Prostate gland (tissue), 2 donors: Measurements from ENCODE around the gene CTTNBP2NL.
"Not testable (repeated sequence)": the region's sequence is repeated elsewhere in the genome, so short reads cannot be mapped to it uniquely, and the experiment has no call there.

ENCODE experiments used
- CTCF ChIP-seq, 4 experiments: fragments of 200-600 bp in 2 of 4; fragments of 450-650 bp in 2 of 4; sonication (generic) in 2 of 4; IDR thresholded peaks; 1 replicate in 3 of 4; 2 replicates in 1 of 4; pipeline ENCODE4 v1.5.1; 2016 to 2019; ENCODE audit warnings: antibody characterized with exemption in 4 of 4, mild to moderate bottlenecking in 2 of 4, moderate library complexity in 2 of 4
- POLR2A ChIP-seq: fragments of 450-650 bp; IDR thresholded peaks from one replicate; pipeline ENCODE4 v1.6.1; 2016; ENCODE audit warnings: antibody characterized with exemption, mild to moderate bottlenecking
- POLR2AphosphoS5 ChIP-seq: sonication (generic); formaldehyde crosslinking; IDR thresholded peaks from one replicate; pipeline ENCODE4 v1.6.1; 2017; ENCODE audit warnings: antibody characterized with exemption

- not testable (repeated sequence) for TF ChIP-seq CTCF (IDR thresholded peaks at IDR 0.05); POLR2AphosphoS5; POLR2A
These were observed 42.1 kb downstream of the CTTNBP2NL start for GRCh38 chr1:112438156-112438555.
